ENCODE data around the gene ATXN2.
"Not testable (repeated sequence)": the region's sequence is repeated elsewhere in the genome, so short reads cannot be mapped to it uniquely, and the experiment has no call there.

DNA sequence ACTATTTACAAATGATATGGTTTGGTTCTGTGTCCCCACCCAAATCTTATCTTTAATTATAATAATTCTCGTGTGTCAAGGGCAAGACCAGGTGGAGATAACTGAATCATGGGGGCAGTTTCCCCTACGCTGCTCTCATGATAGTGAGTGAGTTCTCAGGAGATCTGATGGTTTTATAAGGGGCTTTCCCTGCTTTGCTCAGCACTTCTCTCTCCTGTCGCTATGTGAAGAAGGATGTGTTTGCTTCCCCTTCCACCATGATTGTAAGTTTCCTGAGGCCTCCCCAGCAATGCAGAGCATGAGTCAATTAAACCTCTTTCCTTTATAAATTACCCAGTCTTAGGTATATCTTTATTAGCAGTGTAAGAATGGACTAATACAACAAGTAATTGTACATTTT is 43.8 kb downstream of the ATXN2 start:
- TF ChIP-seq, protein P1, sequence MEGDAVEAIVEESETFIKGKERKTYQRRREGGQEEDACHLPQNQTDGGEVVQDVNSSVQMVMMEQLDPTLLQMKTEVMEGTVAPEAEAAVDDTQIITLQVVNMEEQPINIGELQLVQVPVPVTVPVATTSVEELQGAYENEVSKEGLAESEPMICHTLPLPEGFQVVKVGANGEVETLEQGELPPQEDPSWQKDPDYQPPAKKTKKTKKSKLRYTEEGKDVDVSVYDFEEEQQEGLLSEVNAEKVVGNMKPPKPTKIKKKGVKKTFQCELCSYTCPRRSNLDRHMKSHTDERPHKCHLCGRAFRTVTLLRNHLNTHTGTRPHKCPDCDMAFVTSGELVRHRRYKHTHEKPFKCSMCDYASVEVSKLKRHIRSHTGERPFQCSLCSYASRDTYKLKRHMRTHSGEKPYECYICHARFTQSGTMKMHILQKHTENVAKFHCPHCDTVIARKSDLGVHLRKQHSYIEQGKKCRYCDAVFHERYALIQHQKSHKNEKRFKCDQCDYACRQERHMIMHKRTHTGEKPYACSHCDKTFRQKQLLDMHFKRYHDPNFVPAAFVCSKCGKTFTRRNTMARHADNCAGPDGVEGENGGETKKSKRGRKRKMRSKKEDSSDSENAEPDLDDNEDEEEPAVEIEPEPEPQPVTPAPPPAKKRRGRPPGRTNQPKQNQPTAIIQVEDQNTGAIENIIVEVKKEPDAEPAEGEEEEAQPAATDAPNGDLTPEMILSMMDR (IDR thresholded peaks at IDR 0.05) = not testable (repeated sequence)
- not testable (repeated sequence) for TF ChIP-seq ZFX (IDR thresholded peaks at IDR 0.05; ENCODE audit: borderline replicate concordance)
